Measurements from ENCODE around the gene KIF12. TPM values are rescaled to one million over a fixed set of nuclear protein-coding genes. Genes with fewer than 3 reads are reported as not detected.

Gene KIF12
- total and polyA plus RNA-seq, 2 of the 13 experiments (the other 11 are each of a cell fraction or from before 2014, with no cell fraction given), result 1.8 to 12.5 TPM

GRCh38 chr9:114077162-114077837, 21.8 kb downstream of the KIF12 start (continued):
- TF ChIP-seq SALL1 (CRISPR knock-in tag; IDR thresholded peaks at IDR 0.05) (no peak), MTA1 (CRISPR knock-in tag; IDR thresholded peaks at IDR 0.05; ENCODE audit: borderline replicate concordance) (no peak), ZNF281 (CRISPR knock-in tag; IDR thresholded peaks at IDR 0.05; ENCODE audit: borderline replicate concordance) (no peak), FOXC1 (CRISPR knock-in tag; IDR thresholded peaks at IDR 0.05; ENCODE audit: borderline replicate concordance) (0 out of 2 replicates have a peak, but pooled peaks have one; percentile 35), KLF15 (CRISPR knock-in tag; IDR thresholded peaks at IDR 0.05; ENCODE audit: borderline replicate concordance) (no peak), ZNF780A (CRISPR knock-in tag; IDR thresholded peaks at IDR 0.05) (no peak), KDM6A (CRISPR knock-in tag; IDR thresholded peaks at IDR 0.05; ENCODE audit: low read depth) (no peak), STAT6 (CRISPR knock-in tag; IDR thresholded peaks at IDR 0.05; ENCODE audit: borderline replicate concordance) (no peak), MLX (CRISPR knock-in tag; IDR thresholded peaks at IDR 0.05) (no peak), ZBTB2 (CRISPR knock-in tag; IDR thresholded peaks at IDR 0.05; ENCODE audit: low read depth) (no peak), ZNF441 (CRISPR knock-in tag; IDR thresholded peaks at IDR 0.05; ENCODE audit: borderline replicate concordance) (0 out of 2 replicates have a peak, but pooled peaks have one; percentile 40)
